ENCODE measurements around the gene CCDC157.
A peak's percentile ranks its signal among the peaks of the same experiment; 100 is the strongest.

Gene CCDC157

GRCh38 chr22:30408388-30409102 is 51.7 kb downstream of the CCDC157 start:
- no peak for TF ChIP-seq CTCF (conservative IDR thresholded peaks at IDR 0.05)
- no peak for TF ChIP-seq ZFX (IDR thresholded peaks at IDR 0.05)
- no peak overlapping the region for H3K27ac ChIP-seq

- TF ChIP-seq ZFX (IDR thresholded peaks at IDR 0.05) (no peak), CTCF (conservative IDR thresholded peaks at IDR 0.05) (no peak)
- no peak overlapping the region for H3K27ac ChIP-seq
Measured at GRCh38 chr22:30411780-30412179, 55.0 kb downstream of the CCDC157 start.

GRCh38 chr22:30413001-30413400 is 56.2 kb downstream of the CCDC157 start:
- TF ChIP-seq CTCF (conservative IDR thresholded peaks at IDR 0.05) (no peak), ZFX (IDR thresholded peaks at IDR 0.05) (no peak)
- H3K27ac ChIP-seq = no peak overlapping the region

- TF ChIP-seq ZFX (IDR thresholded peaks at IDR 0.05) = no peak
- no peak for TF ChIP-seq CTCF (conservative IDR thresholded peaks at IDR 0.05)
Measured at GRCh38 chr22:30413745-30414524, 57.1 kb downstream of the CCDC157 start.

GRCh38 chr22:30414525-30415047 is 57.8 kb downstream of the CCDC157 start:
- TF ChIP-seq ZFX (IDR thresholded peaks at IDR 0.05) (no peak), CTCF (conservative IDR thresholded peaks at IDR 0.05) (no peak)
- no peak overlapping the region for H3K27ac ChIP-seq

More at GRCh38 chr22:30413745-30414524, 57.1 kb downstream of the CCDC157 start:
- no peak overlapping the region for H3K27ac ChIP-seq

GRCh38 chr22:30416403-30416802 is 59.6 kb downstream of the CCDC157 start:
- TF ChIP-seq CTCF (conservative IDR thresholded peaks at IDR 0.05) = no peak
- TF ChIP-seq ZFX (IDR thresholded peaks at IDR 0.05) = no peak
- H3K27ac ChIP-seq = peak overlapping the region; percentile 81

GRCh38 chr22:30416837-30417236 is 60.0 kb downstream of the CCDC157 start:
- H3K27ac ChIP-seq = peak overlapping the region; percentile 81
- TF ChIP-seq CTCF (conservative IDR thresholded peaks at IDR 0.05) (no peak), ZFX (IDR thresholded peaks at IDR 0.05) (no peak)

Measured in C4-2B (cell line).